ENCODE results near the gene MTF1. TPM values are rescaled to one million over a fixed set of nuclear protein-coding genes. Genes with fewer than 3 reads are reported as not detected.

MTF1 gene
- total and polyA plus RNA-seq, 2 experiments from 2014 or later, result 2.1 to 14.4 TPM

- H4K20me1 ChIP-seq (ENCODE audit: insufficient read depth), result no peaks in the 10 kb centered on the region
- no peaks in the 10 kb centered on the region for H3K79me2 ChIP-seq (ENCODE audit: insufficient read depth)
- no peak overlapping the region for H3K4me3 ChIP-seq
- H3K4me2 ChIP-seq (ENCODE audit: unreplicated experiment), result no peak overlapping the region
- TF ChIP-seq EZH2phosphoT487 (IDR thresholded peaks at IDR 0.05; ENCODE audit: insufficient read depth, low read depth), result no peak
- peaks cover 48% of the 10 kb centered on the region for H3K36me3 ChIP-seq (ENCODE audit: low read depth)
- 39 to 42% methylated on average over 4 of the region's 4 CpGs for WGBS, 2 experiments (ENCODE audit: low coverage in 1 of 2, low lambda C conversion rate in 2 of 2, missing lambda C conversion rate in 2 of 2)
- H3K4me1 ChIP-seq (ENCODE audit: insufficient read depth), result peaks cover 9% of the 10 kb centered on the region
- DNase-seq, result peak; percentile 60
- H3F3A ChIP-seq (ENCODE audit: insufficient read depth), result peaks cover 25% of the 10 kb centered on the region
- H2AFZ ChIP-seq, result no peak overlapping the region
- H3K27ac ChIP-seq, result no peak overlapping the region
- no peaks in the 10 kb centered on the region for H3K9me3 ChIP-seq (ENCODE audit: low read depth)
- in situ Hi-C loops (cut with MboI), result no loop called here
- H3K27me3 ChIP-seq (replicated peaks; ENCODE audit: insufficient read depth), result no peaks in the 10 kb centered on the region
- H3K9ac ChIP-seq, result no peak overlapping the region
- no peaks in the 10 kb centered on the region for H3K9me2 ChIP-seq (ENCODE audit: insufficient read depth)
Observed at GRCh38 chr1:37890378-37891014, 31.1 kb upstream of the MTF1 start.

DNA sequence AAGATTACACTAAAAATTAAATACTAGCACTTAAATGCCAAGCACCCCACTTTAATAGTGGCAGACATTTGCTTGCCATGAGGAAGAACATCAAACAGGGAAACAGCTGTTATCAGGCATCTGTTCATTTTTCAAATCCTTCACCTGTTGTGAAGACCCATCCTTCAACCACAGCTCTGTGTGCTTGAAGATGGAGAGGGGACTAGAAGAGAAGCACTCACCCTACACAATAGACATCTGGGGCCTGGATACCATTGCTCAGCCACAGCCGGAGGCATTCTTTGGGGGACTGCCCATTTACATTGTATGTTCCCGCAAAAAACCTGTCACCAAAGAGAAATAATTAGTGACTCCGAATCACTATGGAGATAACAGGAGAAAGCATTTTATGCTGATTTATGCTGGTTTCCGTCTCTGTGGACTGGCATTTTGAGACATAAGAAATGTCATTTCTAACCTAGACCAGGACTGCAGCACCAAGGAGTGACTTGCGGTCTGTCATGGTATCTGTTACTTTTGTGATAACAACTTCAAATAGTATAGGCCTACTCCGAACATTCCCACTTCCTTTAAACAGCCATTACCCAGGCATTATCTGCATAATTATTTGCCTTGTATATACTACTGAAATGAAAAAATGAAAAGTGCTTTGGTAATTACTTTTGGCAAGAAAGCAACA lies 28.8 kb upstream of the MTF1 start:
- no peaks in the 10 kb centered on the region for H3K9me2 ChIP-seq (ENCODE audit: insufficient read depth)
- H3K79me2 ChIP-seq (ENCODE audit: insufficient read depth), result no peaks in the 10 kb centered on the region
- peaks cover 15% of the 10 kb centered on the region for H3F3A ChIP-seq (ENCODE audit: insufficient read depth)
- WGBS, 2 experiments (ENCODE audit: low coverage in 1 of 2, low lambda C conversion rate in 2 of 2, missing lambda C conversion rate in 2 of 2), result 94 to 98% methylated on average over 6 of the region's 6 CpGs
- H3K4me1 ChIP-seq (ENCODE audit: insufficient read depth), result peaks cover 9% of the 10 kb centered on the region
- no peak for DNase-seq
- H4K20me1 ChIP-seq (ENCODE audit: insufficient read depth), result no peaks in the 10 kb centered on the region
- H3K4me2 ChIP-seq (ENCODE audit: unreplicated experiment), result no peak overlapping the region
- peaks cover 67% of the 10 kb centered on the region for H3K36me3 ChIP-seq (ENCODE audit: low read depth)
- no peak overlapping the region for H3K4me3 ChIP-seq
- in situ Hi-C loops (cut with MboI), result no loop called here
- H2AFZ ChIP-seq, result no peak overlapping the region
- no peaks in the 10 kb centered on the region for H3K9me3 ChIP-seq (ENCODE audit: low read depth)
- no peak overlapping the region for H3K9ac ChIP-seq
- TF ChIP-seq EZH2 (IDR thresholded peaks at IDR 0.05; ENCODE audit: insufficient read depth, poor library complexity, severe bottlenecking) (no peak), EZH2phosphoT487 (IDR thresholded peaks at IDR 0.05; ENCODE audit: insufficient read depth, low read depth) (no peak)
- H3K27ac ChIP-seq, result no peak overlapping the region
- no peaks in the 10 kb centered on the region for H3K27me3 ChIP-seq (replicated peaks; ENCODE audit: insufficient read depth)

- Histone ChIP-seq H4K20me1 (ENCODE audit: insufficient read depth) (no peaks in the 10 kb centered on the region), H3K9ac (no peak overlapping the region), H3K4me1 (ENCODE audit: insufficient read depth) (no peaks in the 10 kb centered on the region), H2AFZ (no peak overlapping the region), H3K9me2 (ENCODE audit: insufficient read depth) (no peaks in the 10 kb centered on the region), H3K36me3 (ENCODE audit: low read depth) (peaks cover 83% of the 10 kb centered on the region), H3K27ac (no peak overlapping the region), H3K27me3 (replicated peaks; ENCODE audit: insufficient read depth) (no peaks in the 10 kb centered on the region), H3F3A (ENCODE audit: insufficient read depth) (no peaks in the 10 kb centered on the region), H3K9me3 (ENCODE audit: low read depth) (no peaks in the 10 kb centered on the region), H3K79me2 (ENCODE audit: insufficient read depth) (no peaks in the 10 kb centered on the region), H3K4me3 (no peak overlapping the region), H3K4me2 (ENCODE audit: unreplicated experiment) (no peak overlapping the region)
- in situ Hi-C loops (cut with MboI), result no loop called here
- DNase-seq, result no peak
- TF ChIP-seq EZH2 (IDR thresholded peaks at IDR 0.05; ENCODE audit: insufficient read depth, poor library complexity, severe bottlenecking) (no peak), EZH2phosphoT487 (IDR thresholded peaks at IDR 0.05; ENCODE audit: insufficient read depth, low read depth) (no peak)
- WGBS, 2 experiments (ENCODE audit: low coverage in 1 of 2, low lambda C conversion rate in 2 of 2, missing lambda C conversion rate in 2 of 2), result 94 to 99% methylated on average over 3 of the region's 3 CpGs
Observed at GRCh38 chr1:37884145-37884544, 24.8 kb upstream of the MTF1 start.

- H2AFZ ChIP-seq, result no peak overlapping the region
- H3K4me1 ChIP-seq (ENCODE audit: insufficient read depth), result no peaks in the 10 kb centered on the region
- DNase-seq, result no peak
- no peak overlapping the region for H3K27ac ChIP-seq
- WGBS, 2 experiments (ENCODE audit: low coverage in 1 of 2, low lambda C conversion rate in 2 of 2, missing lambda C conversion rate in 2 of 2), result 81 to 88% methylated on average over 5 of the region's 5 CpGs
- TF ChIP-seq EZH2 (IDR thresholded peaks at IDR 0.05; ENCODE audit: insufficient read depth, poor library complexity, severe bottlenecking), result no peak
- TF ChIP-seq EZH2phosphoT487 (IDR thresholded peaks at IDR 0.05; ENCODE audit: insufficient read depth, low read depth), result no peak
- no peaks in the 10 kb centered on the region for H3K9me2 ChIP-seq (ENCODE audit: insufficient read depth)
- no peak overlapping the region for H3K9ac ChIP-seq
- in situ Hi-C loops (cut with MboI), result no loop called here
- H3K4me2 ChIP-seq (ENCODE audit: unreplicated experiment), result no peak overlapping the region
- no peaks in the 10 kb centered on the region for H3F3A ChIP-seq (ENCODE audit: insufficient read depth)
- peaks cover 78% of the 10 kb centered on the region for H3K36me3 ChIP-seq (ENCODE audit: low read depth)
- no peaks in the 10 kb centered on the region for H4K20me1 ChIP-seq (ENCODE audit: insufficient read depth)
- no peaks in the 10 kb centered on the region for H3K79me2 ChIP-seq (ENCODE audit: insufficient read depth)
- H3K27me3 ChIP-seq (replicated peaks; ENCODE audit: insufficient read depth), result no peaks in the 10 kb centered on the region
- H3K9me3 ChIP-seq (ENCODE audit: low read depth), result no peaks in the 10 kb centered on the region
- H3K4me3 ChIP-seq, result no peak overlapping the region
Observed at GRCh38 chr1:37883671-37884070, 24.3 kb upstream of the MTF1 start.

Measured in GM23248 (cell line).